ENCODE data around the gene SLFN14.
"Not testable (repeated sequence)": the region's sequence is repeated elsewhere in the genome, so short reads cannot be mapped to it uniquely, and the experiment has no call there.

Gene SLFN14

DNA sequence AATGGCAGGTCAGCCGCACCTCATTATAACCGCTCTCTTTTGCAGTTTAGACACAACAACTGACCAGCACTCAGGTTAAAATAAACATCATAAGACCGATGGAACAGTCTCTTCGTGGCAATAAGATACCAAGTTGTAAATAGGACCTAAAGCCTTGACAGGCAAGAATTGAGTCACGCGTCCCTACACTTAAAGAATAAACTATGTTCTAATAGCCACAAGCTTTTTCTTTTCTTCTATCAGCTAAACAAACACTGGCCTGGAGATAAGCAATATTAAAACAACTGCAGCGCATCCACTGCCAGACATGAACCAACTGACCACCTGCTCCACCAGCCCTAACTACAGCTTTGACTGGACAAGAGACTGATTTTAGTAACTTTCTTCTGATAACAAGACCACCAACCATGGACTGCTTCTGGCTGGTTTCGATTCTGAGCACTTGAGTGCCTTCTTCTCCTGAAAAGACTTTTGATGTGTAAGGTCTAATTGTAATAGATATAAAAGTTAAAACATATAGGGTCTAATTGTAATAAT lies 40.6 kb downstream of the SLFN14 start:
- no peak for DNase-seq

DNA sequence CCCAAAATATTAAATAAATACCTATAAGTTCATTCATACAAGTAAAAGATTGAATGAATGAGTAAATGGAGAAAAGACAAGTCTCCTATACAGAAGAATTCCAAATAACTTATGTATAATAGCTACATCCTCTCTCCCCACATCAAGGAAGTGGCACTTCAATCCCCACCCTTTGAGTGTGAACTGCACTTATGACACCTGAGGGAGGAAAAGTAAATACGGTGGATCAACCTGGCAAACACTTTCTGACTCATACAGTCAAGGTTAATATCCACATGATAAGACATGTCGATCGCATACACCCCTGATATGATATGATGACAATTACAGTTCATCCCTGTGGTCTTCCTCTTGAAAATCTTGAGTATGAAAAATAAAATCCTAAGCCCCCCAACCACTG lies 41.2 kb downstream of the SLFN14 start:
- DNase-seq: no peak

DNA sequence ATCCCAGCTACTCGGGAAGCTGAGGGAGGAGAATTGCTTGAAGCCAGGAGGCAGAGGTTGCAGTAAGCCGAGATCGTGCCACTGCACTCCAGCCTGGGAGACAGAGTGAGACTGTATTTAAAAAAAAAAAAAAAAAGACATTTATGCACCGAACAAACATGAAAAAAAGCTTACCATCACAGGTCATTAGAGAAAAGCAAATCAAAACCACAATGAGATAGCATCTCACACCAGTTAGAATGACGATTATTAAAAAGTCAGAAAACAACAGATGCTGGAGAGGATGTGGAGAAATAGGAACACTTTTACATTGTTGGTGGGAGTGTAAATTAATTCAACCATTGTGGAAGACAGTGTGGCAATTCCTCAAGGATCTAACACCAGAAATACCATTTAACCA lies 42.2 kb downstream of the SLFN14 start:
- not testable (repeated sequence) for DNase-seq

DNA sequence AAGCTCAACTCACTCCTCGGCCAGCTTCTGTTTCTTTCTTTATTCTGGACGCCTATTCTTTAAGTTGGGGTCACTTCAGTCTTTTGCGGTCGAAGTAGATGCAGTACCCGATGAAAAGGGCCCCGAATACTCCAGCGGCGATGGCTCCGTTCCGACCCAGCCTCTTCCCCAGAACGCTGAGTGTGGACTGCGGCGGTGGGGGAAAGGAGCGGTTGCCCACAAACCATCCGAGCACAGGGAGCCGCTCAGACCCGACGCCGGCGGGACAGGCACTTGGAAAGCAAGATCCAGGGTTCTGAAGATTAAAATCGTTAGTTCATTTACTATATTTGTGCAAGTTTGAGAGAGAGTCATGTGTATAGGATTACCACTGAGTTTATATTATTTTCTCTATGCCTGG lies 45.6 kb downstream of the SLFN14 start:
- DNase-seq: no peak

DNA sequence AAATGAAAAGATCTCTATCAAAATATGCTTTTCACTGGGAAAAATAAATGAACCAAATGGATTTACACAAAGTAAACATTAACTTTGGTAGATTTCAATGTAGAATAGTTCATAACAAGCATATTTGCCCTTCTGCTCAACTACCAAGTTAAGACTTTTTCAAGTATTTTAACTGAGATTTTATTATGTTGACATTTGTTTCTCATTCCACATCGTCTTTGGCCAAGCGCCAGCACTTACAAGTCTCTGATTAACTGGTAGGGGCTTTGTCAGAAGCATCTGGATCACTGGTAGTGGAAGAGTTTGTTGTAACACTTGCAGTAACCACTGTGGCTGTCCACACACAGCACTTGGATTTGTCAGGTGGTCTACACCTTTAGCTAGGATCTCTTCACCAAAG lies 46.1 kb downstream of the SLFN14 start:
- no peak for DNase-seq
